AG08395 (cell line): ENCODE results near the gene ZCCHC3.
"Not testable (repeated sequence)": the region's sequence is repeated elsewhere in the genome, so short reads cannot be mapped to it uniquely, and the experiment has no call there.

Experiments used
- DNase-seq: peaks from one replicate; pipeline ENCODE4 v3.0.0; 2012; ENCODE audit warnings: mixed read lengths, low spot score

The ZCCHC3 gene

GRCh38 chr20:297098-297924, at the start of gene ZCCHC3:
Gene ZCCHC3 (plus strand): TSS chr20:297570. CDS start chr20:297587, 17 bp downstream.
- DNase-seq = peak; percentile 84

- DNase-seq = no peak
These were observed 46.0 kb upstream of the ZCCHC3 start for GRCh38 chr20:251354-251753.

- no peak for DNase-seq
These were observed 44.6 kb upstream of the ZCCHC3 start for GRCh38 chr20:252801-253200.

GRCh38 chr20:253447-253846, 43.9 kb upstream of the ZCCHC3 start:
- DNase-seq = not testable (repeated sequence)

GRCh38 chr20:257419-257818, 40.0 kb upstream of the ZCCHC3 start, which contains the start of gene DEFB132:
Gene DEFB132 (plus strand): TSS chr20:257724. CDS start chr20:257779, 55 bp downstream.
- DNase-seq = no peak

GRCh38 chr20:258269-258858, 39.0 kb upstream of the ZCCHC3 start:
- DNase-seq = no peak

- DNase-seq = peak; percentile 33
These were observed 38.4 kb upstream of the ZCCHC3 start for GRCh38 chr20:258963-259362.

GRCh38 chr20:259981-260380, 37.4 kb upstream of the ZCCHC3 start:
- no peak for DNase-seq

GRCh38 chr20:263701-264100, 33.7 kb upstream of the ZCCHC3 start:
- no peak for DNase-seq

GRCh38 chr20:266596-267562, 30.5 kb upstream of the ZCCHC3 start:
- peak; percentile 87 for DNase-seq

GRCh38 chr20:270517-270916, 26.9 kb upstream of the ZCCHC3 start:
- DNase-seq = no peak

- no peak for DNase-seq
These were observed 26.3 kb upstream of the ZCCHC3 start for GRCh38 chr20:271069-271468.

- DNase-seq = no peak
These were observed 25.8 kb upstream of the ZCCHC3 start for GRCh38 chr20:271528-271927.

- DNase-seq = no peak
These were observed 24.7 kb upstream of the ZCCHC3 start for GRCh38 chr20:272718-273117.

- DNase-seq = no peak
These were observed 23.5 kb upstream of the ZCCHC3 start for GRCh38 chr20:273884-274283.

- no peak for DNase-seq
These were observed 21.6 kb upstream of the ZCCHC3 start for GRCh38 chr20:275791-276190.

GRCh38 chr20:276620-277495, 20.5 kb upstream of the ZCCHC3 start:
- no peak for DNase-seq

GRCh38 chr20:277496-277781, 19.9 kb upstream of the ZCCHC3 start:
- no peak for DNase-seq

- DNase-seq = no peak
These were observed 19.2 kb upstream of the ZCCHC3 start for GRCh38 chr20:278181-278580.

GRCh38 chr20:278607-279571, 18.5 kb upstream of the ZCCHC3 start:
- DNase-seq = no peak
